Measurements from ENCODE around the gene DMD.
"Not testable (repeated sequence)": the region's sequence is repeated elsewhere in the genome, so short reads cannot be mapped to it uniquely, and the experiment has no call there.

DMD gene

DNA sequence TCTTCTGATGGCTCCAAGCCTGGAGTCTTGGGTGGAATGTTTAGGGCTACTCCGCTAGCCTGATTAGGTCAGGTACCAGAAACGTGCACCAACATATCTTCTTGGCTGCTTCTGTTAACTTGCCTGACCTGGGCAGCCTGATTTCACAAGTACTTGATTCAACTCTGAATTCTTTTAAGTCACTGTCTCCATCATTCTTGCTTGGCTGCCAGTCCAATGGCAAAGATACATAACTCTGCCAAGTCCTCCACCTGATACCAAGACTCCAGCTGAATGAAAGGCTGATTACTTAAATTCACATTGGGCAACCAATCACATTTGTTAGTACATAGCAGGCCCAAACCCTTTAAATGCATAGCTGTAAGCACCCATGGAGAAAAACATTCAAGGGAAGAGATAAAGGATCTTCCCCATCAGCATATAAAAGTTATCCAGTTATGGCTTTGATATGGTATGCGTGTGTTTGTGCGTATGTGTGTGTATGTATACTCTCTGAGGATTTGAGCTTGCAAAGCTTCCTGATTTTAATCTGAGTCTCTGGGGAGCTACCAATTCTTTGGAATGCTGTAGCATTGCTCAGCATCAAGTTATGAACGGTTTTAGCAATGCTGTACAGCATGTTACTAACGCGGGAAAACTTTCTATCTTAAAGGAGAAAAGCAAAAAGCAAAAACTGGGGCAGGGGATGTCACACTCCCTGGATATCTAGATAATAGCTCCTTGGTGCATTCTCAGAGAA is 917.2 kb downstream of the DMD start:
- DNase-seq (ENCODE audit: insufficient read length): no peak
- TF ChIP-seq TAF1 (IDR thresholded peaks at IDR 0.05; ENCODE audit: borderline replicate concordance, low read depth, low read length): no peak
- no peak for TF ChIP-seq POLR2AphosphoS5 (IDR thresholded peaks at IDR 0.05; ENCODE audit: low read depth, low read length)
- no peak for TF ChIP-seq POLR2A (IDR thresholded peaks at IDR 0.05; ENCODE audit: low read depth, low read length)

GRCh38 chrX:32289356-32289755 is 922.0 kb downstream of the DMD start:
- no peak for FAIRE-seq
- DNase-seq (ENCODE audit: insufficient read length): no peak
- TF ChIP-seq POLR2AphosphoS5 (IDR thresholded peaks at IDR 0.05; ENCODE audit: low read depth, low read length) (no peak), TAF1 (IDR thresholded peaks at IDR 0.05; ENCODE audit: borderline replicate concordance, low read depth, low read length) (no peak), POLR2A (IDR thresholded peaks at IDR 0.05; ENCODE audit: low read depth, low read length) (no peak)

More for the DNA sequence above, 917.2 kb downstream of the DMD start:
- no peak for FAIRE-seq

DNA sequence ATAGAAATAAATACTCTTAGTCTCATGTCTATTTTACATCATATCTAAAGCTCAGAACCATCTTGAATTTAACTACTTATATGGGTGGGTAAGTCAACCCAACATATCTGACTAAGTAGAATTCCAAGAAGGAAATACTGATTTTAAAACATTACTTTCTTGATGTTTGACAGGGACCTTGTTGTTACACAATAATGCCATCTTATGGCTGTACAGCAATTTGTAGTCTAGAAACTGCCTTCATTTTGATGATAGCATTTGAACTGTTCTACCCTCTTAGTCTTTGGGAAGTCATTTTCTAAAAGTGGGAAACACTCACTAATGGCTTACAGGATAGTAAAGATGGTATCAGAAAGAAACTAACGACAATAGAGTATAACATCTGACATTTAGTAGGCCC is 929.5 kb downstream of the DMD start:
- DNase-seq (ENCODE audit: insufficient read length) (no peak), FAIRE-seq (no peak)
- TF ChIP-seq POLR2A (IDR thresholded peaks at IDR 0.05; ENCODE audit: low read depth, low read length): no peak
- TF ChIP-seq POLR2AphosphoS5 (IDR thresholded peaks at IDR 0.05; ENCODE audit: low read depth, low read length): no peak
- no peak for TF ChIP-seq TAF1 (IDR thresholded peaks at IDR 0.05; ENCODE audit: borderline replicate concordance, low read depth, low read length)

- DNase-seq (ENCODE audit: insufficient read length) (no peak), FAIRE-seq (no peak)
- no peak for TF ChIP-seq POLR2AphosphoS5 (IDR thresholded peaks at IDR 0.05; ENCODE audit: low read depth, low read length)
Observed at GRCh38 chrX:32280921-32281320, 930.4 kb downstream of the DMD start.

GRCh38 chrX:32280489-32280888 is 930.9 kb downstream of the DMD start:
- DNase-seq (ENCODE audit: insufficient read length): no peak
- no peak for TF ChIP-seq TAF1 (IDR thresholded peaks at IDR 0.05; ENCODE audit: borderline replicate concordance, low read depth, low read length)
- no peak for TF ChIP-seq POLR2A (IDR thresholded peaks at IDR 0.05; ENCODE audit: low read depth, low read length)
- no peak for TF ChIP-seq POLR2AphosphoS5 (IDR thresholded peaks at IDR 0.05; ENCODE audit: low read depth, low read length)
- no peak for FAIRE-seq

DNA sequence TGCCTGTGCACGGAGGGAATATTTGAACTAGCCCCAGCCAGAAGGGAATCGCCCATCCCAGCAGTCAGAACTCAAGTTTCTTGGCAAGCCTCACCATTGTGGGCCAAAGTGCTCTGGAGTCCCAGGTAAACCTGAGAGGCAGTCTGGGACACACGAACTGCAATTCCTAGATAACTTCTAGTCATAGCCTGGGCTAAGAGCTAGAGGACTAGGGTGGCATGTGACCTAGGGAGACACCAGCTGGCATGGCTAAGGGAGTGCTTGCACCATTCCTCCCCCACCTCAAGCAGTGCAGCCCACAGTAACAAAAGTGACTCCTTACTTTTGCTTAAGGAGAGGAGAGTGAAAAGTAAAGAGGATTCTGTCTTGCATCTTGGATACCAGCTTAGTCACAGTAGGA is 935.2 kb downstream of the DMD start:
- FAIRE-seq: no peak
- DNase-seq (ENCODE audit: insufficient read length): no peak
- TF ChIP-seq POLR2A (IDR thresholded peaks at IDR 0.05; ENCODE audit: low read depth, low read length) (no peak), POLR2AphosphoS5 (IDR thresholded peaks at IDR 0.05; ENCODE audit: low read depth, low read length) (no peak), TAF1 (IDR thresholded peaks at IDR 0.05; ENCODE audit: borderline replicate concordance, low read depth, low read length) (no peak)

DNA sequence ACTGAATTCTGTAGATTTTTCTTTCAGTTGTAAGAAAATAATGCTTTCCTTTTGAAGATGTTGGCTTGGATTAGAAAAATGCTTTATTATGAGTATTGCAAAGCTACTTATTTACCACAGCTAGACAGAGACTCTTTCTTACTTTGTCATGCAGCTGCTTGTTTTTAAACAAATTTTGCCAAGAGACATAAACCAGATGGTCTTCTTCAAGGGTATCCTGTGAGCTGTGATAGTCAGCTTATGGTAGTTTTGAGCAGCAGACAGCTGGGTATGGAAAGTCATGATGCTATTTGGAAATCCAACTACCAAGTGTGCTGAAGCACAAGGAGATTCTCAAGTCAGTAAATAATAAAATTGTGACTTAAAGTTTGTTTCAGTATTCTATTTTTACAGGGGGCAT is 941.5 kb downstream of the DMD start:
- TF ChIP-seq TAF1 (IDR thresholded peaks at IDR 0.05; ENCODE audit: borderline replicate concordance, low read depth, low read length) (no peak), POLR2AphosphoS5 (IDR thresholded peaks at IDR 0.05; ENCODE audit: low read depth, low read length) (no peak), POLR2A (IDR thresholded peaks at IDR 0.05; ENCODE audit: low read depth, low read length) (no peak)
- FAIRE-seq (no peak), DNase-seq (ENCODE audit: insufficient read length) (no peak)

GRCh38 chrX:32268207-32268606 is 943.1 kb downstream of the DMD start:
- TF ChIP-seq TAF1 (IDR thresholded peaks at IDR 0.05; ENCODE audit: borderline replicate concordance, low read depth, low read length) (no peak), POLR2AphosphoS5 (IDR thresholded peaks at IDR 0.05; ENCODE audit: low read depth, low read length) (no peak), POLR2A (IDR thresholded peaks at IDR 0.05; ENCODE audit: low read depth, low read length) (no peak)
- FAIRE-seq (no peak), DNase-seq (ENCODE audit: insufficient read length) (no peak)

- no peak for FAIRE-seq
- TF ChIP-seq POLR2AphosphoS5 (IDR thresholded peaks at IDR 0.05; ENCODE audit: low read depth, low read length): no peak
- TF ChIP-seq TAF1 (IDR thresholded peaks at IDR 0.05; ENCODE audit: borderline replicate concordance, low read depth, low read length): no peak
Observed at GRCh38 chrX:32267796-32268195, 943.6 kb downstream of the DMD start.

DNA sequence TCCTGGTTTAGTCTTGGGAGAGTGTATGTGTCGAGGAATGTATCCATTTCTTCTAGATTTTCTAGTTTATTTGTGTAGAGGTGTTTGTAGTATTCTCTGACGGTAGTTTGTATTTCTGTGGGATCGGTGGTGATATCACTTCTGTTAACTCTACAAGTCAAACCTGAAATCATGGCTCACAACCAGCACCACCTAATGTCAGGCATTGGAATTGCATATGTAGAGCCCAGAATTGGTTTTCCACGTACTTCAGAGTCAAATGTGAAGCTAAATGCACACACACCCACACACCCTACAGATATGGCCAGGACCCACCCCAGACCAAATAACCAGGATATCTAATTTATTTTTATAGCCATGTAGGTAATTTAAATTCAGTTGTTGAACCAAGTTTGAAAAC is 964.7 kb downstream of the DMD start:
- FAIRE-seq; DNase-seq (ENCODE audit: insufficient read length): not testable (repeated sequence)

More at GRCh38 chrX:32267796-32268195, 943.6 kb downstream of the DMD start:
- DNase-seq (ENCODE audit: insufficient read length): no peak

- TF ChIP-seq TAF1 (IDR thresholded peaks at IDR 0.05; ENCODE audit: borderline replicate concordance, low read depth, low read length) (no peak), POLR2A (IDR thresholded peaks at IDR 0.05; ENCODE audit: low read depth, low read length) (no peak), POLR2AphosphoS5 (IDR thresholded peaks at IDR 0.05; ENCODE audit: low read depth, low read length) (no peak)
- DNase-seq (ENCODE audit: insufficient read length): no peak
- no peak for FAIRE-seq
Observed at GRCh38 chrX:32195611-32196010, 1015.7 kb downstream of the DMD start.

GRCh38 chrX:32191316-32191715 is 1020.0 kb downstream of the DMD start:
- DNase-seq (ENCODE audit: insufficient read length) (no peak), FAIRE-seq (no peak)
- TF ChIP-seq TAF1 (IDR thresholded peaks at IDR 0.05; ENCODE audit: borderline replicate concordance, low read depth, low read length) (no peak), POLR2A (IDR thresholded peaks at IDR 0.05; ENCODE audit: low read depth, low read length) (no peak), POLR2AphosphoS5 (IDR thresholded peaks at IDR 0.05; ENCODE audit: low read depth, low read length) (no peak)

DNA sequence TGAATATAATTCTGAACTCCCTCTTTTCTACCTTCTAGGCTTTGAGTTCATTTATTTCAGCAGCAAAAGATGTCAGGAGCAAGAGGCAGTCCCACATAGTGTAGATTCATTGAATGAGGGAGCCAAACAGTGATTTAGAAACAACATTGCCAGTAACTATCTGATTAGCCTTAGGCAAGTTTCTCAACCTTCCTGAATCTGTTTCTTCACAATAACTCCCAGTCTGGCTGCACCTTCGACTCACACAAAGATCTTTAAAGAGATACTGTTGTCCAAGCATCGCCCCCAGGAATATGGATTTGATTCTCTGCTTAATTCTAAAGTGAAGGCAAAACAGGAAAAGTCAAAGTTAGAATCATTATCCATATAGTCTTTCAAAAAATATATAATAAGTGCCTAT is 1026.2 kb downstream of the DMD start:
- DNase-seq (ENCODE audit: insufficient read length) (no peak), FAIRE-seq (no peak)
- TF ChIP-seq POLR2A (IDR thresholded peaks at IDR 0.05; ENCODE audit: low read depth, low read length) (no peak), TAF1 (IDR thresholded peaks at IDR 0.05; ENCODE audit: borderline replicate concordance, low read depth, low read length) (no peak), POLR2AphosphoS5 (IDR thresholded peaks at IDR 0.05; ENCODE audit: low read depth, low read length) (no peak)
